RPMI8226 (cell line): Measurements from ENCODE around the gene CPNE6.

Experiments
- DNase-seq: peaks from one replicate; pipeline ENCODE4 v3.0.0-alpha.2; 2015

Gene CPNE6

DNA sequence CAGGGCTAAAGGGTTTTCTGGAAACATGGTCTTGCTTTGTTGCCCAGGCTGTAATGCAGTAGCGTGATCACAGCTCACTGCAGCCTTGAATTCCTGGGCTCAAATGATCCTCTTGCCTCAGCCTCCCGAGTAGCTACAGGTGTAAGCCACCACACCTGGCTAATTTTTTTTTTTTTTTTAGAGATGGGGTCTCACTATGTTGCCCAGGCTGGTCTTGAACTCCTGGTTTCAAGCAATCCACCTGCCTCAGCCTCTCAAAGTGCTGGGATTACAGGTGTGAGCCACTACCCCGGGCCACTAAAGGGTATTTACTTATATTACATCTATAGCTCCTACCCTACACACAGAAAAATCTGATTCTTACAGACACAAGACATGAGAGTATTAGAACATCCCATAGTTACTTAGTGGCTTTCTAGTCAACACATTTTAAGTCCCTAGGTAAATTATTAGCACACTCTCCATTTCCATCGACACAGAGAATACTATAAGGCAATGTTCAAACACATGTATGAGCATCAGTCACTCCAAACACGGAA is 37.0 kb downstream of the CPNE6 start:
- DNase-seq: no peak

DNA sequence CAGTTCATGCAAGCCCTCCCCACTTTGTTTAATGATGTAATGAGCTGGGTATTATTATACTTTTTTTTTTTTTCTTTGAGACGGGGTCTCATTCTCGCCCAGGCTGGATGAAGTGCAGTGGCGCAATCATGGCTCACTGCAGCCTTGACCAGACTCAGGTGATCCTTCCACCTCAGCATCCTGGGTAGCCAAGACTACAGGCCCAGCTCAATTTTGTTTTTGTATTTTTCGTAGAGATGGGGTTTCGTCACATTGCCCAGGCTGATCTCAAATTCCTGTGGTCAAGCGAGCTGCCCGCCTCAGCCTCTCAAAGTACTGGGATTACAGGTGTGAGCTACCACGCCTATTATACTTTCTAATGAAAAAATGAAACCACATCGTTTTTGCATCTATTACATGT is 38.7 kb downstream of the CPNE6 start:
- peak; percentile 28 for DNase-seq

DNA sequence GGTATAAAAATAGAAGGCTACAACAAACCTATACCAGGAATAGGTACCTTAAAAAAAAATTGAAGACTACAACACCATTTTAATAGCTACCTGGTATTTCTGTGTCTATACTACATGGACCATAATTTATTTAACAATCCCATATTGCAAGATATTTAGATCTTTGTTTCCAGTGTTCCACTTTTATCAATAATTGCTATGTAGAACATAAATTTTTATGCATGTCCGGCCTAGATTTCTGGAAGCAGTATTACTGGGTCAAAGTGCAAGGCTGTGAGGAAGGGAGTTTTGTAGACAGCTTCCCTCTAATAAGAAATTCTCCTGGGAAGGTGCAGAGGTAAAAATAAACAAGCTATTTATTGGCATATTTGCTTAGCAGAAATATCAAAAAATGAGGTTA is 39.2 kb downstream of the CPNE6 start:
- no peak for DNase-seq

DNA sequence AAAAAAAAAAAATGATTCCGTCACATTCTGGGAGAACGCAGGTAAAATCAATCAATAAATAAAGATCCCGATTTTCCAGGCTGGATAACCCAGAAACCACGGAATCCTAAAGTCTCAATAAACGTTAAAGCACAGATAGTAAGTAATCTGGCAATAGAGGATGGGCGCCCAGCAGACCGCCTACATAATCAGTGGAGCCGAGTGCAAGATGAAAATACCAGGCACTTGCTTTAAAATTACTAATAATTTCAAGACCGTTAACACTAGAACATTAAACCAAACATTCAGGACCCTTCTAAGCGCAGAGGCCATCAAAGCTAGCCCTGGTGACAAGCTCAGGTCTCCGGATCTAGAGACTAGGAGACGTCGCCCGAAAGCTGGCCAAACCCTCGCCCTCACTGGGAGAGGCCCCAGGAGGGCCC is 42.0 kb downstream of the CPNE6 start:
- DNase-seq: no peak

DNA sequence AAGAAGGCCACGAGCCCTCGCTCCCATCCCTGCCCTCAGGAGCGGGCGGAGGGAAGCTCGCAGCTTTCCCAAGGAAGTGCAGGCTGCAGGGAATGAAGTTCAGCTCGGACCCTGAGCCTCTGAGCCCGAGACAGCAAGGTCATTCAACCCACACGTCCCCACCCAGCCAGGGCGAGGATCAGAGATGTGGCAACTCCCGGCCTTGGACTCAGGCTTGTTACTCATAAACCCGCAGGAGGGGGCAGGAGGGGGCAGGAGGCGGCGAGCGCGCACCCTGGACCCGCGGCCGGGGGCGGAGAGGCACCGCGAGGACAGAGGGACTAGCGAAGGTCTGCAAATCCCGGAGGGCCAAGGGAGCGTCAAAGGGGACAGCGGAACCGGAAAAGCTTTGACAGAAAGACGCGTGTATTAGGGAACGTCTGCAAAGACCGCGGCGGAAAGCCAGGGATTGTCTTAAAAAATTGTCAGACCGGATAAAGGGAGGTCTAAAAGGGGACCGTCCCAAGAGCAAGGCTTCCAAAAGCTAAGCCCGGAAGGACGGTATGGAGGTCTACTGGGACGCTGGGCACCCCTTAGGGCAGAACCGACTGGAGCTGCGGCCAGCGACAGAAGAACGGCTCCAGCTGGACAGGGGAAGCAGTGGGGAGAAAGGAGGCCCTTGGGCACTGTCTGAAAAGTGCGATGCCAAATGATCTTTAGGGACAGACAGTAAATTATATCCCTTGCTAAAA is 42.6 kb downstream of the CPNE6 start:
- peak; percentile 83 for DNase-seq

DNA sequence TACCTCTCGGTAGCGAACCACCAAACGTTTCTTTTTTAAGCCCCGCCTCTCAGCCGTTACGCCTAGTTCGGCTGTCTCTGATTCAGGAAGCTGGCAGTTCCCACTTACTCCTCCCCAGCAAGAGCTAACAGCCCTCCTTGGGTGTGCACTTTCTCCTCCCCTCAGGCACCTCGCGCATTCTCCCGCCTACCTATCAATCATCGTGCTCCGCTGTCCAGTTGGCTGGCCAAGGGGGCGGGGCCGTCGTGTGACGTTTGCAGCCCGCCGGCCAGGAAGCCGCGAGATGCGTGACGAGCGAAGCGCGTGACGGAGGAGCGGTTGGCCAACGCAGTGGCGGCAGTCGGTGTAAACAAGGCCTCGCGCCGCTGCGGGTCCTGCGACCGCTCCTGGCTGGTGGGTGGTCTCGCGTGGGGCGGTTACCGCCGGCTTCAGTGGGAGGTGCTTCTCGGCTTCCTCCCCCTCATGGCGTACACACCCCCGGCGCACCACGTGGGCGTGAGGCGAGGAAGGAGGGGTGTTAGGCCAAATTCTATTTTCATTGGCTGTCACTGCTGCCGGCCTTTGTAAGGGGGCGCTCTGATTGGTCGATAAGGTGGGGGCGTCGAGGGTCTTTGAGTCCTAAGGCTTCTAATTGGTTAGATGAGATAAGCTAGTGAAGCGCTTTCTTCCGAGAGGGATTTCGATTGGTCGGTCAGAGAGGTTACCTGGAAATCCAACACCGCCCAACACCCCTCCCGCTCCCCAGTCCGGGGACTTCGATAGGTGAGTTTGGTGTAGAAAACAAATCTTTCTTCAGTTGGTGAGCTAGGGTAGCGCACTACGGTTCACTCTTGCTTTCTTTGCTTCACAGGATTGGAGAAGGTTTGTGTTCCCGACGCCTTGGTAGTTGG is 43.4 kb downstream of the CPNE6 start, which contains the start of the genes DCAF11 and NRL:
Gene DCAF11 (plus strand): TSS at position 246 of the 890 bp plus-strand sequence. CDS start 818 bp downstream, outside the sequence.
Gene NRL (minus strand): TSS at position 418 of the 890 bp plus-strand sequence. CDS start 32,101 bp downstream, outside the sequence.
- peak; percentile 96 for DNase-seq

DNA sequence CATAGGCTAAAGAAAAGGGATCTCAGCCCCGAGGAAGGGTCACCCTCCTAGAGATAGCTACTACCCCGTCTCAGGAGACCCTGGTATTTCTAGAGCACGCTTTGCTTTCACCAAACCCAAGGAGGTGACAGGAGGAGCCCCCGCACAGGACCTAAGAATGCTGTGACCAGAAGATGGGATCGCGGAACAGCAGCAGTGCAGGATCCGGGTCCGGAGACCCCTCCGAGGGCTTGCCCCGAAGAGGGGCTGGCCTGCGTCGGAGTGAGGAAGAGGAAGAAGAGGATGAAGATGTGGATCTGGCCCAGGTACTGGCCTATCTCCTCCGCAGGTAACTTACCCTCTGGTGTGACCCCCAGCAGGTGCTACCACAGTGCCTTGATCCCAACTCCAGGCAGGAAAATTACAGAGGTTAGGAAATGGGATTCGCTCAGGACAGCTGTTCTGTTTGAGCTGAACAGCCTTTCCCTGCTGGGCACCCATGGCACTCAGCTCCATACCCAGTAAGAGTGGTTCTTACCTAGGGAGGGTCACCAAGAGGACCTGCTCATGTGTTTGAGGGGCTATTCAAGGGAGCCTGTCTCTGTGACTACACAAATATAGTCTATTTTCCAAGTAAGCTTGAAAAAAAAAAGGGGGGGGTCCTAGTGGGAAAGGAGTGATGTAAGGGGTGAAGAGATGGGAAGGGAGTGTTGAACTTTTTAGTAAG is 44.2 kb downstream of the CPNE6 start:
- DNase-seq: no peak

DNA sequence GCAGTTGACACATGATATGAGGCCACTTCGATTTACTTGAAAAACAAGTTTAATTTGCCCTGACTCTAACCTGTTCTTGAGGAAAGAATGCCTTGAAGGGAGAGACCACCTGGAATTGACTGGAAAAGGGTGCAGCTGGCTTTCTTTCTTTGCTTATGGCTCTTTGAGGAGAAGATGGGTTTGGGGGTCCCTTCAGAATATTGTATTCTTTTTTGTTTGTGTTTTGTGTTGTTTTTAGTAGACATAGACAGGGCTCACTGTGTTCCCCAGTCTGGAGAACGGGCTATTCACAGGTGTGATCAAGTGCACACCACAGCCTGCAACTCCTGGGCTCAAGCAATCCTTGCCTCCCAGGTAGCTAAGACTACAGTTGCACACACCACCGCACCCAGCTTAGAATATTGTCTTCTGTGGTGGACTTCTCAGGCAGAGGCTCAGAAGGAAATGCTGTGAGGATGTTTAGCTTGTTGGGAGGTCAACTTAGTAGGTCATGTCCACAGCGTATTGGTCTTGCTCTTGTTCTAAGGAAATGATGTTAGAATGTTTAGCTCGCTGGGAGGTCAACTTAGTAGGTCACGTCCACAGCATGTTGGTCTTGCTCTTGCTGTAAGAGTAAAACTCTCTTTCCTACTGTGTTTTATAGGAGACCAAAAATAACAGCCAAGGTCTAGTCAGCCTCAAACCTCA is 44.9 kb downstream of the CPNE6 start:
- no peak for DNase-seq

DNA sequence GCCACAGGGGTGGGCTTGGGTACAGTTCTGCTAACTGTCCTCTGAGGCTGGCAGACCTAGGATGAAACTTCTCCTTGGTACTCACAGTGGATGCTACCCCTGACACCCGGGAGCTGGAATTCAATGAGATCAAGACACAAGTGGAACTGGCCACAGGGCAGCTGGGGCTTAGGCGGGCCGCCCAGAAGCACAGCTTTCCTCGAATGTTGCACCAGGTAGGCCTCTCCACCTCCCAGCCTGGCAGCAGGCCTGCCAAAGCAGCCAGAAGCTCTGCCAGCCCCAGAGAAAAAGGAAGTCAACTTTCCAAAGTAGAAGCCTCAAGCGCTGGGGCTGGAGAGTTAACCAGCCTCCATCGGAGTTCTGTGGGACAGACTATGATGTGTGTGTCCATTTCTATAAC is 45.8 kb downstream of the CPNE6 start:
- no peak for DNase-seq

DNA sequence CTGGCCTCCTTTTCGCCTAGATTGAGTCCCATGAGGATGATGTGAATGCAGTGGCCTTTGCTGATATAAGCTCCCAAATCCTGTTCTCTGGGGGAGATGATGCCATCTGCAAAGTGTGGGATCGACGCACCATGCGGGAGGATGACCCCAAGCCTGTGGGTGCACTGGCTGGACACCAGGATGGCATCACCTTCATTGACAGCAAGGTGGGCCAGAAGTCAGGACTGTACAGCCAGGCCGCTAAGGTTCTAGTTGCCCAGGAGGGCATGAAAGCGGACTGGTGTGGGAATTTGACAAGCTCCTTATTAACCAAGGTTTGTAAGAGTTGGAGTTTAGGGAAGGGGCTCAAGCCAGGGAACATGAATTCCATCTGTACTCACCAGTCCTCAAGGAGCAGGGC is 48.3 kb downstream of the CPNE6 start:
- DNase-seq: no peak

DNA sequence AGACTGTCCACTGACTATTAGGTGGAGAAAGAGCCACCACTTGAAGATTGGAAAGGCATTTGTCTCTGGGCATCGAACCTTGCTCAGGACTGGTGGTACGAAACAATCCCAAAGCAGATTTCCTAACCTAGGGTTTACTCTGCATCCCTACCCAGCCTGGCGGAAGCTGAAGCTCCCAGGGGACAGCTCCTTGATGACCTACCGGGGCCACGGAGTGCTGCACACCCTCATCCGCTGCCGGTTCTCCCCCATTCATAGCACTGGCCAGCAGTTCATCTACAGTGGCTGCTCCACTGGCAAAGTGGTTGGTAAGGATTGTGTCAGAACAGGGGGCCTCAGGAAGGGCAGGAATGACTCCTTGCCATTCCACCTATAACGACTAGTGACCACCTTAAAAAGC is 49.8 kb downstream of the CPNE6 start:
- no peak for DNase-seq

DNA sequence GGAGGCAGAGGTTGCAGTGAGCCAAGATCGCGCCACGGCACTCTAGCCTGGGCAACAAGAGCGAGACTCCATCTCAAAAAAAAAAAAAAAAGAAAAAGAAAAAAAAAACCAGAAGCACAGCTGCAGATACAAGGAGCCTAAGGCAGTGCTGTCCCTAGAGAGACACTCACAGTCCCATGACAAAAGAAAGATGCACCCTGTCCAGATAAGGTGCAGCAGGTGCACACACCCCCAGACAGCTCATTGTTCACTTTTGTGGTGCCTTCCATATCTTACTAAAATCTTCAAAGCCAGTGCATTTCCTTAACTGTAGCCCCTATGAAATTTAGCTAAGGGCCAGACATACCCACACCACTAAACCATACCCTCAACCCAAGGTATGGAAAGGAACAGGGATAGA is 51.1 kb downstream of the CPNE6 start:
- no peak for DNase-seq

DNA sequence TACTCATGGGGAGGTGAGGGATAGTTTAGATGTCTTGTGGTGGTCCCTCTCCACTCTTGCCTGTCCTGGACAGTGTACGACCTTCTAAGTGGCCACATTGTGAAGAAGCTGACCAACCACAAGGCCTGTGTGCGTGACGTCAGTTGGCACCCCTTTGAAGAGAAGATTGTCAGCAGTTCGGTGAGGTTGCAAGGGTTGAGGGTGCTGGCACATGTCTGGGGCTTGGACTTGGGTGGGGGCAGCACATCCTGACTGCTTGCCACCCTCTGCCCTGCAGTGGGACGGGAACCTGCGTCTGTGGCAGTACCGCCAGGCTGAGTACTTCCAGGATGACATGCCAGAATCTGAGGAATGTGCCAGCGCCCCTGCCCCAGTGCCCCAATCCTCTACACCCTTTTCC is 51.5 kb downstream of the CPNE6 start:
- DNase-seq: no peak

DNA sequence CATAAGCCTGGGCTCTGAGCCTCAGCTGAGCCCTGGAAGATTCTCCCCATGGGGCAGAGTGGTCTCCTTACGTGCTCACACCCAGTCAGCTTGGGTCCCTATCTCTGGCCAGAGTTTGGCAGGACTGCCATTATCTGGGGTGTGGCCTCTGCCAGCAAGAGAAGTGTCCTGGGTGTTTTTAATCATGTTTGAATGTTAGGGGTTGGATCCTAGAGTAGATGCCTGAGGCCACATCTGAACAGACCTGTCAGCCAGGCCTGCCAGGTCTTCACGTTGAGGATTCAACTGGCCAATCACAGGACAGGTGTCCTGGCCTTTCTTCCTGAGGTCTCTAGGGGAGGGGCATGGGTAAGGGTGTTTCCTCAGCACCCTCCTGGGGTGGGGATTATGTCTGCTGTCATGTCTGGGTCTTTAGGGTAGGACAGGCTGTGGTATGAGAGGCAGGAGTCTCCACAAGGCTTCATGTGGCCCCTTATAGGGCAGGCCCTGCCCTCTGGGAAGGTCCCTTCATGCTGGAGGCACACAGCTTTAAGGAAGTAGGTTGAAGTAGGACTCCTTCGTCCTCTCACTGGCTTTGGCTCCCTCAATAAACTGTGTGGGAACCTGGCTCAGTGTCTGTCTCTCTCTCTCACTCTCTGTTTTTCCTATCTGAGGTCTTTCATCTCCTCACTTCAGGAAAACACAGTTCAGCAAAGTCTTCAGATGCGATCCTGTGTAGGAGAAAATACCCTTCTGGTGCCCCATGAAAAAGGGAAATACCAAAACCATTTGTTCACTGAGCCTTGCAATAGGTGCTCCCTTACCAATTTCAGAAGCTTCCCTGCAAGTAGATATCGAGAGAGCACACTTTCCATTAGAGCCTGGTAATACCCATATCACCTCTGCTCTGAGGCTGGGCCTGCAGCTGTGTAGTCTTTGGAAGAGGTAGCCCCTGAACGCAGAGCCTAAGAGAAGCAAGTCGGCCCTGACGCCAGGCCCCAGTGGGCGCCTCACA is 52.4 kb downstream of the CPNE6 start:
- DNase-seq: no peak

DNA sequence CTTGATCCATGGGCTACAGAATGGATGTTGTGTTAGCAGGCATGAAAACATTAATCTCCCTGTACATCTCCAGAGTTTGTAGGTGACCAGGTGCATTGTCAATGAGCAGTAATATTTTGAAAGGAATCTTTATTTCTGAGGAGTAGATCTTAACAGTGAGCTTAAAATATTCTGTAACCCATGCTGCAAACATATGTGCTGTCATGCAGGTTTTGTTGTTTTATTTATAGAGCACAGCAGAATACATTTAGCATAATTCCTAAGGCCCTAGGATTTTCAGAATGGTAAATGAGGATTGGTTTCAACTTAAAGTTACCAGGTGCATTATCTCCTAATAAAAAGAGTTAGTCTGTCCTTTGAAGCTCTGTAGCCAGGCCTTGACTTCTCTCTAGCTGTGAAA is 55.6 kb downstream of the CPNE6 start:
- no peak for DNase-seq

DNA sequence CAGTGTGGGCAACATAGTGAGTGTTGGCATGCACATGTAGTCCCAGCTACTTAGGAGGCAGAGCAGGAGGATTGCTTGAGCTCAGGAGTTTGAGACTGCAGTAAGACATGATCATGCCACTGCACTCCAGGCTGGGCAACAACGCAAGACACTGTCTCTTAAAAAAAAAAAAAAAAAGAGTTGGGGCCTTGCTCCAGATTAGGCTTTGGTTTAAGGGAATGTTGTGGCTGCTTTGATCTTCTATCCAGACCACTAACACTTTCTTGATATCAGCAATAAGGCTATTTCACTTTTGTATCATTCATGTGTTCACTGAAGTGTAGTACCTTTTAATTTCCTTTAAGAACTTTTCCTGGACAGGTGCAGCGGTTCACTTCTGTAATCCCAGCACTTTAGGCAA is 56.3 kb downstream of the CPNE6 start:
- no peak for DNase-seq
